Activated CD8-positive, alpha-beta memory T cell treated with anti-CD3 and anti-CD28 coated beads for 24 hours (primary cell): ENCODE results near the gene HYI.
A peak's percentile ranks its signal among the peaks of the same experiment; 100 is the strongest.
"Not testable (repeated sequence)": the region's sequence is repeated elsewhere in the genome, so short reads cannot be mapped to it uniquely, and the experiment has no call there.

Experiments used
- DNase-seq: peaks from one replicate; pipeline ENCODE4 v3.0.0-alpha.2; 2020

The HYI gene

DNA sequence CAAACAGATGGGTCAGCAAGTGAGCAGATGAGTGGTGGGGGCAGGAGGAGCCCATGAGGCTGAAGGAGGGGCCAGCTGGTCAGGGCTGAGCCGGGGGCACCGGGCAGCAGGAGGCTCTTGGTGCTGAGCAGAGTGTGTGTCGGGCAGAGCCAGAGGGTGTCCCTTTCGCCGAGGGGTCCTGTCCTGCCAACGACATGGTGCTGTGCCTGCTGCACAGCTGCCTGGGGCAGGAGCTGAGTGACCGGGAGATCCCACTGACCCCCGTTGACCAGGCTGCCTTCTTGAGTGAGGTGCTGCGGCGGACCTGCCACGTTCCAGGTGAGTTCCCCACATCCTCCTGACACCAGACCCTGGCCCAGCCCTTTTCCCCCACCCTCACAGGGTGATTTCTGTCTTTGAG, 27.5 kb downstream of the HYI start:
- no peak for DNase-seq

- no peak for DNase-seq
These were observed 28.7 kb downstream of the HYI start for GRCh38 chr1:43425045-43425444.

DNA sequence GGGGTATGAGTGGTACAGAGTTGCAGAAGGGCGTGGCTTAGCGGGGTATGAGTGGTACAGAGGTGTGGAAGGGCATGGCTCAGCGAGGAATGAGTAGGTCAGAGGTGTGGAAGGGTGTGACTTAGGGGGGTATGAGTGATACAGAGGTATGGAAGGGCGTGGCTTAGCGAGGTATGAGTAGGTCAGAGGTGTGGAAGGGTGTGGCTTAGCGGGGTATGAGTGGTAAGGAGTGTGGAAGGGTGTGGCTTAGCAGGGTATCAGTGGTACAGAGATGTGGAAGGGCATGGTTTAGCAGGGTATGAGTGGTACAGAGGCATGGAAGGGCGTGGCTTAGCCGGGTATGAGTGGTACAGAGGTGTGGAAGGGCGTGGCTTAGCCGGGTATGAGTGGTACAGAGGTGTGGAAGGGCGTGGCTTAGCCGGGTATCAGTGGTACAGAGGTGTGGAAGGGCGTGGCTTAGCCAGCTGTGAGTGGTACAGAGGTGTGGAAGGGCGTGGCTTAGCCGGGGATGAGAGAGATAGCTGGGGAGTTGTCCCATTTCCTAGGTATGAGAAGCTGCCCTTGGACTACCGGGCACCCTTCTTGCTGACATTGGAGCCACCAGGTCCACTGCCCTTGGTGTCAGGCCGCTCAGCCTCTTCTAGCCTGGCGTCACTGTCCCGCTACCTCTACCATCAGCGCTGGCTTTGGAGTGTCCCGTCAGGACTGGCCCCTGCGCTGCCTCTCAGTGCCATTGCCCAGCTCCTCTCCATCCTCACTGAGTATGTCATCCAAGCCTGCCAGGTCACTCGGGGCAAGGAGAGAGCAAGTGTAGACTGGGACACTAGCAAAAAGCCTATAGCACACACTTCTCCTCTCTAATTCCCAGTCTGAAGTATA, 29.8 kb downstream of the HYI start:
- no peak for DNase-seq

DNA sequence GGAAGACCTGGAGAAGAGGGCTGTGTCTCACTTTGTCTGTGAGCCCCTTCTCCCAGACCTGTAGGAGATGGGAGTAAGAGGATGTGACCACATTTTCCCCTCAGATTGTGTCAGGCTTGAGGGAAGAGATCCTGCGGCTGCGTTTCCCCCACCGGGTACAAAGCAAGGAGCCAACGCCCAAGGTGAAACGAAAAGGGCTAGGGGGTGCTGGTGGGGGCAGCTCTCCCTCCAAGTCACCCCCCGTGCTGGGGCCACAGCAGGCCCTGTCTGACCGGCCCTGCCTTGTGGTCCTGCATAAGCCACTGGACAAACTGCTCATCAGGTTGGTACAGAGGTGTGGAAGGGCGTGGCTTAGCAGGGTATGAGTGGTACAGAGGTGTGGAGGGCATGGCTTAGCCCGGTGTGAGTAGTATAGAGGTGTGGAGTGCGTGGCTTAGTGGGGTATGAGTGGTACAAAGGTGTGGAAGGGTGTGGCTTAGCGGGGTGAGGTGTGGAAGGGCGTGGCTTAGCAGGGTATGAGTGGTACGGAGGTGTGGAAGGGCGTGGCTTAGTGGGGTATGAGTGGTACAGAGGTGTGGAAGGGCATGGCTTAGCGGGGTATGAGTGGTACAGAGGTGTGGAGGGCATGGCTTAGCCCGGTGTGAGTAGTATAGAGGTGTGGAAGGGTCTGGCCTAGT, 30.6 kb downstream of the HYI start:
- DNase-seq, result no peak

DNA sequence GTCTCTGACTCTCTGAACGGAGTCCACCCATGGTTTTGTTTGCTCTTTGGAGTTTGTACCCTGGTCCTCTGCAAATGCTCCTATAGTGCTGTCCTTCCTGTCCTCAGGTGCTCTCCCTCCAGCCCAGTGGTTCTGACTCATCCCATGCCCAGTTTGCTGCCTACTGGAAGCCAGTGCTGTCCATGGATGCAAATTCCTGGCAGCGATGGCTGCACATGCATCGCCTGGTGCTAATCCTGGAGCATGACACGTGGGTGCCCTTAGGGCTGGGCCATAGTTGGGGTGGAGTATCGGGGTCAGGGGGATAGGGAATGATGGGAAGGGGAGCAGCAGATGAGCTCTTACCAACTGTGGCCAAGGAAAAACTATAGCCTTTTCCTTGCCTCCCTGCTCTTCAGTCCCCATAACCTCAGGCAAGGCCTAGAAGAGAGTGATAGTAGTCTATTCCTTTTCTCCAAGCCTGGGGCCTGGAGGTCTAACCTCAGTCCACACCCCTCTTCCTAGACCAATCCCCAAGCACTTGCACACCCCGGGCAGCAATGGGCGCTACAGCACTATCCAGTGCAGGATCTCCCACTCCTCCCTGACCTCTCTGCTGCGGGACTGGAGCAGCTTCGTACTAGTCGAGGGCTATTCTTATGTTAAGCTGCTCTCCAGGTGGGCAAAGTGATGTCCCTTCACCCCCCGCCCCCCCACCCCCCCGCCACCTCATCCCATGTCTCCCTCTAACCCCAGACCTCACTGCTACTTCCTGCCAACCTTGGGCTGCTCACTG, 31.6 kb downstream of the HYI start:
- no peak for DNase-seq

GRCh38 chr1:43421396-43421795, 32.3 kb downstream of the HYI start:
- DNase-seq, result no peak

DNA sequence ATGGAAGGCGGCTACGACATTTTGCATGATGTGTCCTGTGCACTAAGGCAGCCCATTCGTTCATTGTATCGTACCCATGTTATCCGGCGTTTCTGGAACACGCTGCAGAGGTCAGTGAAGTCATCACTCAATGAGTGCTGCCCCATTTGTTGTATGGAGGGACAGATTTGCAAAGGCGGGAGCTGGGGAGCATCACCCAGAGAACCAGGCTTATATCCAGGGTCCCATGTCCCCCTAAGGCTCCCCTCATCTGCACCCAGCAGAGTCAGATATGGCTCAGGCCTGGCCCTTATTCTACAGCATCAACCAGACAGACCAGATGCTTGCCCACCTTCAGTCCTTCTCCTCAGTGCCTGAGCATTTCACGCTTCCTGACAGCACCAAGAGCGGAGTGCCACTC, 32.9 kb downstream of the HYI start:
- no peak for DNase-seq

- DNase-seq, result no peak
These were observed 33.9 kb downstream of the HYI start for GRCh38 chr1:43419627-43420425.

DNA sequence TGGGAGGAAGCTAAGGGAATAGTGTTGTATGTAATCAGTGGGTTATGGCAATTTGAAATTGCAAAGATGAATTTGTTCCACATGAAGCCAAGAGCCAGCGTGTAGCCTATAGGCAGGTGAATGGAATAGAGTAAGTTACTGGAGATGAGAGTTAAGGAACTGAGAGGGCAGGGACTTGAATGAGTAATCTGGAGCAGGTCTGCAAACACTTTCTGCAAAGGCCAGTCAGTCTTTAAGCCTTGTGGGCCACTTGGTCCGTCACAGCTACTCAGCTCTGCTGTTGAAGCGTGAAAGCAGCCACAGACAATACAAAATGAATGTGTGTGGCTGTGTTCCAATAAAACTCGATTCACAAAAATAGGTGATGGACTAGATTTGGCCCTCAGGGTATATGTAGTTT, 34.9 kb downstream of the HYI start:
- DNase-seq, result no peak

DNA sequence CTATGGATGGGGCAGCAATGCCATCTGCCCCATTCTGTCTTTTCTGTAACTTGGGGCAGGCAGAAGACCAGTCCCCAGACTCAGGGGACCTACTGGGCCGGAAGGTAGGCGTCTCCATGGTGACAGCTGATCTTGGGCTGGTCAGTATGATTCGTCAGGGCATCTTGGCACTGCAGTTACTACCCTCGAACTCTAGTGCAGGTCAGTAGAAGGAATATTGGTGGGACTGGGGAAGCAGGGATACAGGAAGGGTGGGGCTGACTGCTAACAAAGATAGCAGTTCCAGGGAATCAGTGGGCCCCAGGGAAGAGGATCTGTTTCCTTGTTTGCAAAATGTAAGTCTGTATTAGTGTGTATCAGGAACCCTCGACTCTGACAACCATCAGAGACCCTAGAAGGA, 37.8 kb downstream of the HYI start:
- DNase-seq, result no peak

- DNase-seq, result peak; percentile 80
These were observed 39.0 kb downstream of the HYI start for GRCh38 chr1:43414634-43415223.

GRCh38 chr1:43413426-43413825, 40.3 kb downstream of the HYI start:
- not testable (repeated sequence) for DNase-seq

DNA sequence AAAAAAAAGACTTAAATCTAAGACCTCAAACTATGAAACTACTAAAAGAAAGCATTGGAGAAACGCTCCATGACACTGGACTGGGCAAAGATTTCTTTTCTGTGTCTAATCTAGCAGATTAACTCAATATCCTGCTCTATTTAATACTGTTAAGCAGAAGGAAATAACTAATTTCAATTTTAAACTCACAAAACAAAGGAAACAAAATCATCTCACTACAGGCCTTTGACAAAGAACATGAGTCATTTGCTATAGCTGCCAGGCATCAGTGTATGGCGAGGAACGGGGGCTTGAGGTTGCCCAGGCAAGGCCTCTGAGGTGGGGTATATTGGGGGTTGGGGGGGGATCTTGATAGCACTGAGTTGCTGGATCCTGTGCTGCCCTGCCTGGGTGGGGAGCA, 43.2 kb downstream of the HYI start:
- no peak for DNase-seq

DNA sequence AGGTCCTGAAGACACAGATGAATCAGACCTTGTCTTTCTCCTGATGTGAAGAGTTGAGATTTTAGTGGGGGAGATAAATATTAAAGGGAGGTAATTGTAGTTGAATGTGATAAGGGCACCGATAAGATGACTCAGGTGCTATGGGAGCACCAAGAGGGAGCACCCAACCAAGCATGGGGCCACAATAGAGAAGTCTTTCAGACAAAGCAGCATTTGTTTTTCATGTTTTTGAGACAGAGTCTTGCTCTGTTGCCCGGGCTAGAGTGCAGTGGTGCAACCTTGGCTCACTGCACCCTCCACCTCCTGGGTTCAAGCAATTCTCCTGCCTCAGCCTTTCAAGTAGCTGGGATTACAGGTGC, 47.9 kb downstream of the HYI start:
- no peak for DNase-seq

DNA sequence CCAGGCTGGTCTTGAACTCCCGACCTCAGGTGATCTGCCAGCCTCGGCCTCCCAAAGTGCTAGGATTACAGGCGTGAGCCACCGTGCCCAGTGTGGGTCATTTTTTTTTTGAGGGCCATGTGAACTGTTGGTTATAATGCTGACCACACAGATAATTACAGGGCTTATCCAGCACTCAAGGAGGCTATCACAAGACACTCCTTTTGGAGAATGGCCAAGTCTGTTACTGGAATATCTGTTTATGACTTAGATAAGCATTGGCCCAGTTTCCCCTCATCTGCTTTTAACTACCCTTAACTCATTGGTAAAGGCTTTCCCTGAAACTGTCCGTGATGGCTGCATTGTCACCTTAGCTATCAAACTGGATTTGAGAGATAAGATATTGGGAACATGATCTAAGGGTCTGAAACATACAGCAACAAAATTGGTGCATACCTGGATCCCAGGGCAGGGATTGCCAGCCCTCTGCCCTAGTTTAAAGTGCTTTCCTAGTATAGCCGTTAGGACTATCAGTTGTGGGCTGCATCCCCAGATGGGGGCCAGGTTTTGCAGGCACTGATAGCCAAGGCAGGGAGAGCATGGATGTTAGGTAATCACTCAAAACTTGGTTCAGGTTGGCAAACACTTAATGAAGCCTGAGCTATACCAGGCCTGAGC, 48.4 kb downstream of the HYI start:
- no peak for DNase-seq

- no peak for DNase-seq
These were observed 49.4 kb downstream of the HYI start for GRCh38 chr1:43404353-43404752.

DNA sequence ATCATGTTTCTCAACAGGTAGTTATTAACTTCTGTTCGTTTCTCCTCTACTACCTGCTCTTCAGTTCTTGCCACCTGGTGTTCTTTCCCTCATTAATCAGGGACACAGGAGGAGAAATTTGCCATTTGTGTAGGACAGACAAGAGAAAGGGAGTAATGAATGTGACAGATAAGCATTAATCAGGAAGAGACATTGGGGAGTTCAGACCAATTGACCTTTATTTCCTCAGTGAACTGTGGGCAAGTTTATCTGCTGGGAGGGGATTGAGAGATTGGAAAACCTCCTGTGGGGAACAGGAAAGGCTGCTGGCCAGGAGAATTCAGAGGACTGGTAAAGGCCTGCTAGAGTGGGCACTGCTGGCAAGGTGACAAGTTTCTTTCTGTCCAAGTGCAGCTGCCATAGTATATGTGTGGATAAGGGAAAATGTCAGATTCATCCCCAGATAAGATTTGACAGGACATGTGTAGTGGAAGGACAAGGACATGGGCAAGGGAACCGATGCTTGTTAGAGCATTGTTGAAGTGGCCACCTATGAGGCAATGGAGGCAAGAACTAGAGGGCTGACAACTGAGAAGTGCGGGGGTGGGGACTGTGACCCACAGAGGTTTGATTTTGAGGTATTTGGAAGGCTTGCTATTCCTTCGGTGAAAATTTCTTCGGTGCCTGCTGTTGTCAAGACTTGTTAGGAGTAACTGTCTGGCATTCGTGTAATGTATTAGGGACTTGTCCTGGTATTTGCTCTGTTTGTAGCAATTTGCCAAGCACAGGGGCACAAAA, 51.5 kb downstream of the HYI start:
- DNase-seq, result no peak
